SK-N-SH treated with all-trans-retinoic acid at 6 μM for 48 hours (cell line): Measurements from ENCODE around the gene UBE4A.

Source experiments
- ATAC-seq: fragments of 200-7000 bp; cut with Tn5 transposase; 3 replicates; pipeline ENCODE4 v1.9.1; 2020; ENCODE audit warnings: mild to moderate bottlenecking, moderate library complexity
- ARNTL ChIP-seq: fragments of 450-650 bp; formaldehyde crosslinking; IDR thresholded peaks from 2 replicates; pipeline ENCODE4 v1.5.0; 2020; ENCODE audit warnings: low read depth, mild to moderate bottlenecking, moderate library complexity, borderline replicate concordance
- BACH2 ChIP-seq: fragments of 250-450 bp; sonication (Bioruptor Pico); IDR thresholded peaks from 2 replicates; pipeline ENCODE4 v1.9.0; 2021; ENCODE audit warnings: mild to moderate bottlenecking, borderline replicate concordance
- CREB5 ChIP-seq: fragments of 250-450 bp; sonication (Bioruptor Pico); IDR thresholded peaks from 2 replicates; pipeline ENCODE4 v1.5.1; 2020; ENCODE audit warnings: low read depth, mild to moderate bottlenecking, moderate library complexity
- CSDC2 ChIP-seq: fragments of 250-450 bp; sonication (Bioruptor Pico); IDR thresholded peaks from 2 replicates; pipeline ENCODE4 v1.5.0; 2020; ENCODE audit warnings: mild to moderate bottlenecking, moderate library complexity
- CSRNP3 ChIP-seq: fragments of 250-450 bp; sonication (Bioruptor Pico); IDR thresholded peaks from 2 replicates; pipeline ENCODE4 v1.5.1; 2021; ENCODE audit warnings: mild to moderate bottlenecking, moderate library complexity
- ESRRG ChIP-seq: fragments of 250-450 bp; sonication (Bioruptor Pico); IDR thresholded peaks from 2 replicates; pipeline ENCODE4 v1.6.1; 2021; ENCODE audit warnings: mild to moderate bottlenecking
- GLIS3 ChIP-seq: fragments of 250-450 bp; sonication (Bioruptor Pico); IDR thresholded peaks from 2 replicates; pipeline ENCODE4 v1.5.0; 2020; ENCODE audit warnings: mild to moderate bottlenecking, moderate library complexity
- ISL1 ChIP-seq: fragments of 250-450 bp; sonication (Bioruptor Pico); IDR thresholded peaks from 2 replicates; pipeline ENCODE4 v2.1.2; 2022; ENCODE audit warnings: mild to moderate bottlenecking, moderate library complexity
- PPARA ChIP-seq: fragments of 250-450 bp; sonication (Bioruptor Pico); IDR thresholded peaks from 2 replicates; pipeline ENCODE4 v1.5.0; 2020; ENCODE audit warnings: mild to moderate bottlenecking, borderline replicate concordance
- RARB ChIP-seq: fragments of 250-450 bp; sonication (Bioruptor Pico); IDR thresholded peaks from 2 replicates; pipeline ENCODE4 v1.8.0; 2021; ENCODE audit warnings: mild to moderate bottlenecking, moderate library complexity
- SNAI2 ChIP-seq: fragments of 250-450 bp; sonication (Bioruptor Pico); IDR thresholded peaks from 2 replicates; pipeline ENCODE4 v1.5.0; 2020; ENCODE audit warnings: mild to moderate bottlenecking, moderate library complexity
- TCF4 ChIP-seq: fragments of 250-450 bp; sonication (Bioruptor Pico); IDR thresholded peaks from 2 replicates; pipeline ENCODE4 v1.8.0; 2021; ENCODE audit warnings: mild to moderate bottlenecking, moderate library complexity, borderline replicate concordance
- ZC3H10 ChIP-seq: fragments of 250-450 bp; sonication (Bioruptor Pico); IDR thresholded peaks from 2 replicates; pipeline ENCODE4 v1.5.1; 2021; ENCODE audit warnings: mild to moderate bottlenecking, moderate library complexity
- ZFP3 ChIP-seq: fragments of 250-450 bp; sonication (Bioruptor Pico); IDR thresholded peaks from 2 replicates; pipeline ENCODE4 v1.5.0; 2020; ENCODE audit warnings: mild to moderate bottlenecking, moderate library complexity
- ZFP30 ChIP-seq: fragments of 450-650 bp; formaldehyde crosslinking; IDR thresholded peaks from 2 replicates; pipeline ENCODE4 v1.5.0; 2022; ENCODE audit warnings: mild to moderate bottlenecking, moderate library complexity
- ZNF565 ChIP-seq: fragments of 450-650 bp; formaldehyde crosslinking; conservative IDR thresholded peaks from 2 replicates; pipeline ENCODE4 v1.5.0; 2020; ENCODE audit warnings: low read depth, mild to moderate bottlenecking, moderate library complexity
- ZNF70 ChIP-seq: fragments of 450-650 bp; formaldehyde crosslinking; IDR thresholded peaks from 2 replicates; pipeline ENCODE4 v1.5.0; 2020; ENCODE audit warnings: mild to moderate bottlenecking, moderate library complexity
- ZNF8 ChIP-seq: fragments of 450-650 bp; formaldehyde crosslinking; IDR thresholded peaks from 2 replicates; pipeline ENCODE4 v1.5.0; 2020; ENCODE audit warnings: mild to moderate bottlenecking, moderate library complexity
- TF ChIP-seq, protein P1 (sequence below): fragments of 250-450 bp; sonication (Bioruptor Pico); IDR thresholded peaks from 2 replicates; pipeline ENCODE4 v1.5.0; 2020; ENCODE audit warnings: mild to moderate bottlenecking, moderate library complexity
- TF ChIP-seq, protein P2 (sequence below): fragments of 250-450 bp; sonication (Bioruptor Pico); IDR thresholded peaks from 2 replicates; pipeline ENCODE4 v1.8.0; 2021; ENCODE audit warnings: low read depth, mild to moderate bottlenecking, moderate library complexity, borderline replicate concordance

The UBE4A gene

DNA sequence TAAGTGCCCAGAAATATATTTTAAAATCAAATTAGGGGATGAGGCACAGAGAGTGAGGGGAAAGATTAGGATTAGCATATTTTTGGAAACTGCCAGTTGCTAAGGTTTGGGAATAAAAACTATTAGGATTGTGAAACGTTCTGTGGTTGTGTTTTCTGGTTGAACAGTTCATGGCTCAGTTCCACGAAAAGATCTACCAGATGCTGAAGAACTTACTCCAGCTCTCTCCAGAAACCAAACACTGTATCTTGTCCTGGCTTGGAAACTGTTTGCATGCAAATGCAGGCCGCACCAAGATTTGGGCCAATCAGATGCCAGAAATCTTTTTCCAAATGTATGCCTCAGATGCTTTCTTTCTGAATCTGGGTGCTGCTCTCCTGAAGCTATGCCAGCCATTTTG, 15.3 kb downstream of the UBE4A start:
- ATAC-seq, result no peak
- TF ChIP-seq ZC3H10 (CRISPR knock-in tag) (no peak), PPARA (no peak), CREB5 (CRISPR knock-in tag) (no peak), TCF4 (no peak), BACH2 (no peak), GLIS3 (no peak), CSRNP3 (CRISPR knock-in tag) (no peak), ZNF70 (no peak), ESRRG (CRISPR knock-in tag) (no peak)
- TF ChIP-seq, protein P1, sequence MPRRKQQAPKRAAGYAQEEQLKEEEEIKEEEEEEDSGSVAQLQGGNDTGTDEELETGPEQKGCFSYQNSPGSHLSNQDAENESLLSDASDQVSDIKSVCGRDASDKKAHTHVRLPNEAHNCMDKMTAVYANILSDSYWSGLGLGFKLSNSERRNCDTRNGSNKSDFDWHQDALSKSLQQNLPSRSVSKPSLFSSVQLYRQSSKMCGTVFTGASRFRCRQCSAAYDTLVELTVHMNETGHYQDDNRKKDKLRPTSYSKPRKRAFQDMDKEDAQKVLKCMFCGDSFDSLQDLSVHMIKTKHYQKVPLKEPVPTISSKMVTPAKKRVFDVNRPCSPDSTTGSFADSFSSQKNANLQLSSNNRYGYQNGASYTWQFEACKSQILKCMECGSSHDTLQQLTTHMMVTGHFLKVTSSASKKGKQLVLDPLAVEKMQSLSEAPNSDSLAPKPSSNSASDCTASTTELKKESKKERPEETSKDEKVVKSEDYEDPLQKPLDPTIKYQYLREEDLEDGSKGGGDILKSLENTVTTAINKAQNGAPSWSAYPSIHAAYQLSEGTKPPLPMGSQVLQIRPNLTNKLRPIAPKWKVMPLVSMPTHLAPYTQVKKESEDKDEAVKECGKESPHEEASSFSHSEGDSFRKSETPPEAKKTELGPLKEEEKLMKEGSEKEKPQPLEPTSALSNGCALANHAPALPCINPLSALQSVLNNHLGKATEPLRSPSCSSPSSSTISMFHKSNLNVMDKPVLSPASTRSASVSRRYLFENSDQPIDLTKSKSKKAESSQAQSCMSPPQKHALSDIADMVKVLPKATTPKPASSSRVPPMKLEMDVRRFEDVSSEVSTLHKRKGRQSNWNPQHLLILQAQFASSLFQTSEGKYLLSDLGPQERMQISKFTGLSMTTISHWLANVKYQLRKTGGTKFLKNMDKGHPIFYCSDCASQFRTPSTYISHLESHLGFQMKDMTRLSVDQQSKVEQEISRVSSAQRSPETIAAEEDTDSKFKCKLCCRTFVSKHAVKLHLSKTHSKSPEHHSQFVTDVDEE (CRISPR knock-in tag), result no peak
- TF ChIP-seq, protein P2, sequence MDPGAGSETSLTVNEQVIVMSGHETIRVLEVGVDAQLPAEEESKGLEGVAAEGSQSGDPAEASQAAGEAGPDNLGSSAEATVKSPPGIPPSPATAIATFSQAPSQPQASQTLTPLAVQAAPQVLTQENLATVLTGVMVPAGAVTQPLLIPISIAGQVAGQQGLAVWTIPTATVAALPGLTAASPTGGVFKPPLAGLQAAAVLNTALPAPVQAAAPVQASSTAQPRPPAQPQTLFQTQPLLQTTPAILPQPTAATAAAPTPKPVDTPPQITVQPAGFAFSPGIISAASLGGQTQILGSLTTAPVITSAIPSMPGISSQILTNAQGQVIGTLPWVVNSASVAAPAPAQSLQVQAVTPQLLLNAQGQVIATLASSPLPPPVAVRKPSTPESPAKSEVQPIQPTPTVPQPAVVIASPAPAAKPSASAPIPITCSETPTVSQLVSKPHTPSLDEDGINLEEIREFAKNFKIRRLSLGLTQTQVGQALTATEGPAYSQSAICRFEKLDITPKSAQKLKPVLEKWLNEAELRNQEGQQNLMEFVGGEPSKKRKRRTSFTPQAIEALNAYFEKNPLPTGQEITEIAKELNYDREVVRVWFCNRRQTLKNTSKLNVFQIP (CRISPR knock-in tag), result no peak

GRCh38 chr11:118375978-118376377, 16.6 kb downstream of the UBE4A start:
- TF ChIP-seq ZNF8 (CRISPR knock-in tag) (no peak), ARNTL (CRISPR knock-in tag) (no peak), BACH2 (no peak)
- TF ChIP-seq, protein P1 (CRISPR knock-in tag), result no peak
- TF ChIP-seq, protein P2 (CRISPR knock-in tag), result no peak

GRCh38 chr11:118379497-118379896, 20.1 kb downstream of the UBE4A start:
- ATAC-seq, result no peak
- TF ChIP-seq BACH2 (no peak), RARB (CRISPR knock-in tag) (no peak), CSDC2 (CRISPR knock-in tag) (no peak), PPARA (no peak), CREB5 (CRISPR knock-in tag) (no peak), SNAI2 (CRISPR knock-in tag) (no peak), ZNF70 (no peak), ZNF565 (CRISPR knock-in tag) (no peak), ARNTL (CRISPR knock-in tag) (no peak), ZFP30 (CRISPR knock-in tag) (no peak), CSRNP3 (CRISPR knock-in tag) (no peak), ZFP3 (no peak), ISL1 (CRISPR knock-in tag) (no peak)
- TF ChIP-seq, protein P1 (CRISPR knock-in tag), result no peak

More at GRCh38 chr11:118375978-118376377, 16.6 kb downstream of the UBE4A start:
- no peak for ATAC-seq
